Measurements from ENCODE around the gene UNC5CL. TPM values are rescaled to one million over a fixed set of nuclear protein-coding genes. Genes with fewer than 3 reads are reported as not detected.
A peak's percentile ranks its signal among the peaks of the same experiment; 100 is the strongest.

Gene UNC5CL
- total and polyA plus RNA-seq, 9 of the 15 experiments (the other 6 are each of a cell fraction or from before 2014, with no cell fraction given), result 0.07 to 1.8 (median 0.62) TPM; not detected in 1

- TF ChIP-seq RBM15 (IDR thresholded peaks at IDR 0.05; ENCODE audit: insufficient read depth, low read length) (0 out of 2 replicates have a peak, but pooled peaks have one; percentile 52), ELF4 (CRISPR knock-in tag; IDR thresholded peaks at IDR 0.05) (no peak), TARDBP (IDR thresholded peaks at IDR 0.05) (0 out of 2 replicates have a peak, but pooled peaks have one; percentile 73), SIN3B (IDR thresholded peaks at IDR 0.05; ENCODE audit: low read depth) (peak; percentile 85), PHF20 (IDR thresholded peaks at IDR 0.05; ENCODE audit: partially characterized antibody) (peak; percentile 38), TCF3 (CRISPR knock-in tag; IDR thresholded peaks at IDR 0.05) (no peak; the same call in 1 of the 2 replicates), ZNF316 (IDR thresholded peaks at IDR 0.05) (0 out of 2 replicates have a peak, but pooled peaks have one; percentile 1), SMARCE1 (IDR thresholded peaks at IDR 0.05) (no peak), ZNF830 (CRISPR knock-in tag; IDR thresholded peaks at IDR 0.05) (peak; percentile 97), BRD4 (IDR thresholded peaks at IDR 0.05) (peak; percentile 94), CAMTA2 (CRISPR knock-in tag; conservative IDR thresholded peaks at IDR 0.05) (peak; percentile 87; the same call in 1 of the 2 replicates)
- TF ChIP-seq, protein P1, sequence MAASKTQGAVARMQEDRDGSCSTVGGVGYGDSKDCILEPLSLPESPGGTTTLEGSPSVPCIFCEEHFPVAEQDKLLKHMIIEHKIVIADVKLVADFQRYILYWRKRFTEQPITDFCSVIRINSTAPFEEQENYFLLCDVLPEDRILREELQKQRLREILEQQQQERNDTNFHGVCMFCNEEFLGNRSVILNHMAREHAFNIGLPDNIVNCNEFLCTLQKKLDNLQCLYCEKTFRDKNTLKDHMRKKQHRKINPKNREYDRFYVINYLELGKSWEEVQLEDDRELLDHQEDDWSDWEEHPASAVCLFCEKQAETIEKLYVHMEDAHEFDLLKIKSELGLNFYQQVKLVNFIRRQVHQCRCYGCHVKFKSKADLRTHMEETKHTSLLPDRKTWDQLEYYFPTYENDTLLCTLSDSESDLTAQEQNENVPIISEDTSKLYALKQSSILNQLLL (CRISPR knock-in tag; IDR thresholded peaks at IDR 0.05; ENCODE audit: borderline replicate concordance), result no peak
- TF ChIP-seq, protein P2, sequence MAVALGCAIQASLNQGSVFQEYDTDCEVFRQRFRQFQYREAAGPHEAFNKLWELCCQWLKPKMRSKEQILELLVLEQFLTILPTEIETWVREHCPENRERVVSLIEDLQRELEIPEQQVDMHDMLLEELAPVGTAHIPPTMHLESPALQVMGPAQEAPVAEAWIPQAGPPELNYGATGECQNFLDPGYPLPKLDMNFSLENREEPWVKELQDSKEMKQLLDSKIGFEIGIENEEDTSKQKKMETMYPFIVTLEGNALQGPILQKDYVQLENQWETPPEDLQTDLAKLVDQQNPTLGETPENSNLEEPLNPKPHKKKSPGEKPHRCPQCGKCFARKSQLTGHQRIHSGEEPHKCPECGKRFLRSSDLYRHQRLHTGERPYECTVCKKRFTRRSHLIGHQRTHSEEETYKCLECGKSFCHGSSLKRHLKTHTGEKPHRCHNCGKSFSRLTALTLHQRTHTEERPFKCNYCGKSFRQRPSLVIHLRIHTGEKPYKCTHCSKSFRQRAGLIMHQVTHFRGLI (CRISPR knock-in tag; IDR thresholded peaks at IDR 0.05), result peak; percentile 76; the same call in 1 of the 2 replicates
- TF ChIP-seq, protein P3, sequence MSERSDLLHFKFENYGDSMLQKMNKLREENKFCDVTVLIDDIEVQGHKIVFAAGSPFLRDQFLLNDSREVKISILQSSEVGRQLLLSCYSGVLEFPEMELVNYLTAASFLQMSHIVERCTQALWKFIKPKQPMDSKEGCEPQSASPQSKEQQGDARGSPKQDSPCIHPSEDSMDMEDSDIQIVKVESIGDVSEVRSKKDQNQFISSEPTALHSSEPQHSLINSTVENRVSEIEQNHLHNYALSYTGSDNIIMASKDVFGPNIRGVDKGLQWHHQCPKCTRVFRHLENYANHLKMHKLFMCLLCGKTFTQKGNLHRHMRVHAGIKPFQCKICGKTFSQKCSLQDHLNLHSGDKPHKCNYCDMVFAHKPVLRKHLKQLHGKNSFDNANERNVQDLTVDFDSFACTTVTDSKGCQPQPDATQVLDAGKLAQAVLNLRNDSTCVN (CRISPR knock-in tag; IDR thresholded peaks at IDR 0.05), result no peak
- TF ChIP-seq, protein P4, sequence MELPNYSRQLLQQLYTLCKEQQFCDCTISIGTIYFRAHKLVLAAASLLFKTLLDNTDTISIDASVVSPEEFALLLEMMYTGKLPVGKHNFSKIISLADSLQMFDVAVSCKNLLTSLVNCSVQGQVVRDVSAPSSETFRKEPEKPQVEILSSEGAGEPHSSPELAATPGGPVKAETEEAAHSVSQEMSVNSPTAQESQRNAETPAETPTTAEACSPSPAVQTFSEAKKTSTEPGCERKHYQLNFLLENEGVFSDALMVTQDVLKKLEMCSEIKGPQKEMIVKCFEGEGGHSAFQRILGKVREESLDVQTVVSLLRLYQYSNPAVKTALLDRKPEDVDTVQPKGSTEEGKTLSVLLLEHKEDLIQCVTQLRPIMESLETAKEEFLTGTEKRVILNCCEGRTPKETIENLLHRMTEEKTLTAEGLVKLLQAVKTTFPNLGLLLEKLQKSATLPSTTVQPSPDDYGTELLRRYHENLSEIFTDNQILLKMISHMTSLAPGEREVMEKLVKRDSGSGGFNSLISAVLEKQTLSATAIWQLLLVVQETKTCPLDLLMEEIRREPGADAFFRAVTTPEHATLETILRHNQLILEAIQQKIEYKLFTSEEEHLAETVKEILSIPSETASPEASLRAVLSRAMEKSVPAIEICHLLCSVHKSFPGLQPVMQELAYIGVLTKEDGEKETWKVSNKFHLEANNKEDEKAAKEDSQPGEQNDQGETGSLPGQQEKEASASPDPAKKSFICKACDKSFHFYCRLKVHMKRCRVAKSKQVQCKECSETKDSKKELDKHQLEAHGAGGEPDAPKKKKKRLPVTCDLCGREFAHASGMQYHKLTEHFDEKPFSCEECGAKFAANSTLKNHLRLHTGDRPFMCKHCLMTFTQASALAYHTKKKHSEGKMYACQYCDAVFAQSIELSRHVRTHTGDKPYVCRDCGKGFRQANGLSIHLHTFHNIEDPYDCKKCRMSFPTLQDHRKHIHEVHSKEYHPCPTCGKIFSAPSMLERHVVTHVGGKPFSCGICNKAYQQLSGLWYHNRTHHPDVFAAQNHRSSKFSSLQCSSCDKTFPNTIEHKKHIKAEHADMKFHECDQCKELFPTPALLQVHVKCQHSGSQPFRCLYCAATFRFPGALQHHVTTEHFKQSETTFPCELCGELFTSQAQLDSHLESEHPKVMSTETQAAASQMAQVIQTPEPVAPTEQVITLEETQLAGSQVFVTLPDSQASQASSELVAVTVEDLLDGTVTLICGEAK (IDR thresholded peaks at IDR 0.05), result peak; percentile 26; the same call in 1 of the 2 replicates
- TF ChIP-seq, protein P4 (CRISPR knock-in tag; IDR thresholded peaks at IDR 0.05), result no peak
Measured at GRCh38 chr6:41073203-41073967, 34.4 kb upstream of the UNC5CL start (continued).

All from K562 (cell line).